ENCODE measurements around the gene CNTNAP2. TPM values are rescaled to one million over a fixed set of nuclear protein-coding genes. Genes with fewer than 3 reads are reported as not detected.
A peak's percentile ranks its signal among the peaks of the same experiment; 100 is the strongest.

The CNTNAP2 gene
- 64.5 and 64.8 TPM in 2 replicates for total RNA-seq (2021)
- long read RNA-seq, full-length matches to known transcripts = 142 of 161 reads
- long read RNA-seq, partial matches to known transcripts = 6 of 161 reads
- long read RNA-seq, other reads (novel, unspliced or antisense) = 13 of 161 reads

DNA sequence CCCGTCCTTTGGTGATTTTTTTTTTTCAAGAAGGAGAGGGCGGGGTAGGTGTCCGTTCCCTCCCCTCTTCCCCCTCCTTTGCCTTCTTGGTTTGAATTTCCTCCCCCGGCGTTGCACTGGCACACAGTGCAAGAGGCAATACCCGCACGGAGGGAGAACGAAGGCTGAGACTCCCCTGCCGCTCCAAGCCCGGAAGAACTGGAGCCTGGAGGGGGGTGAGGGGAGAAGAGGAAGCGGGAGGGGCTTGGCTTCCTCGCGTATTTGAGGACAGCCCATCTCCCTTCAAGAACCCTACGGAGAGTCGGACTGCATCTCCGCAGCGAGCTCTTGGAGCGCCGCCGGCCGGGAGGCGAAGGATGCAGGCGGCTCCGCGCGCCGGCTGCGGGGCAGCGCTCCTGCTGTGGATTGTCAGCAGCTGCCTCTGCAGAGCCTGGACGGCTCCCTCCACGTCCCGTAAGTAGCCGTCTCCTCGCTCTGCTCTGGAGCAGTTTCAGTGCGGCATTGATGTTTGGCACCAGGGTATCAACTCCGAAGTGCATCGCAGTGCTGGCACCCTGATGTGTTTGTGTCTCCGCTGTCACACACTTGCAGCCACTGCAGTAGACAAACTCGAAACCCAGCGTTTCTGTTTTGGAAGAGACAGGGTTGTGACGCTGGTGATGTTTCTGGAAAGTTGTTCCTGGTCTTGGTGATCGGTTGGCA lies at the start of gene CNTNAP2:
Gene CNTNAP2, plus strand, starts transcription at position 281 of the 702 bp plus-strand sequence. Its CDS starts 76 bp downstream, at position 357.
- Histone ChIP-seq H2BK20ac (ENCODE audit: low read depth, low read length, poor library complexity, severe bottlenecking) (no peak within 1 kb of the TSS), H4K91ac (ENCODE audit: insufficient read length, low read depth, low read length) (no peak within 1 kb of the TSS), H2BK12ac (ENCODE audit: insufficient read length, low read depth, low read length) (no peak within 1 kb of the TSS), H3K4ac (ENCODE audit: low read depth, low read length) (no peak within 1 kb of the TSS), H4K8ac (replicated peaks; ENCODE audit: insufficient read length, low read depth, low read length) (no peak within 1 kb of the TSS), H3K23me2 (ENCODE audit: insufficient read length, low read depth, low read length, poor library complexity, severe bottlenecking) (peaks cover 7% of the 10 kb centered on the region), H3K23ac (ENCODE audit: insufficient read length, low read depth, low read length) (no peak within 1 kb of the TSS), H3K4me1 (ENCODE audit: insufficient read depth, low read length) (peaks cover 2% of the 10 kb centered on the region; the same call in 1 of the 2 replicates), H4K5ac (ENCODE audit: insufficient read length, low read depth, low read length) (no peak within 1 kb of the TSS), H3K9ac (ENCODE audit: extremely low read depth, insufficient read length, low read length) (no peak within 1 kb of the TSS), H2BK5ac (ENCODE audit: insufficient read length, low read length) (no peak within 1 kb of the TSS), H3T11ph (ENCODE audit: low read length) (no peak within 1 kb of the TSS), H2BK15ac (ENCODE audit: low read depth, low read length) (no peak within 1 kb of the TSS), H4K20me1 (ENCODE audit: control insufficient read depth, insufficient read depth, insufficient read length) (no peaks in the 10 kb centered on the region), H3K4me2 (ENCODE audit: insufficient read depth, insufficient read length, low read length) (peak within 1 kb of the TSS; percentile 73), H3K27me3 (ENCODE audit: insufficient read depth, low read length) (no peaks in the 10 kb centered on the region; the same call in 1 of the 2 replicates), H3K27ac (ENCODE audit: insufficient read length, low read depth, low read length) (no peak within 1 kb of the TSS), H3K56ac (ENCODE audit: insufficient read length, low read depth, low read length) (no peak within 1 kb of the TSS), H3K79me1 (ENCODE audit: insufficient read depth, low read depth, low read length, poor library complexity, severe bottlenecking) (no peaks in the 10 kb centered on the region), H3K79me2 (ENCODE audit: insufficient read depth, low read length) (no peaks in the 10 kb centered on the region), H2BK120ac (ENCODE audit: low read depth, low read length, poor library complexity, severe bottlenecking) (no peak within 1 kb of the TSS), H3K14ac (ENCODE audit: insufficient read depth, low read length) (no peak within 1 kb of the TSS), H2AK5ac (ENCODE audit: insufficient read length, low read length) (no peak within 1 kb of the TSS), H3K18ac (ENCODE audit: insufficient read length, low read depth, low read length) (no peak within 1 kb of the TSS), H2AFZ (ENCODE audit: low read length) (no peak within 1 kb of the TSS), H3K9me3 (ENCODE audit: control insufficient read depth, low read depth, low read length) (no peaks in the 10 kb centered on the region)
- Mint-ChIP-seq H3K4me3 (peak within 1 kb of the TSS; percentile 82 to 88), H3K27ac (no peak within 1 kb of the TSS), H3K4me1 (peaks cover 9 to 16% of the 10 kb centered on the region in 2 experiments), H3K27me3 (ENCODE audit: low read depth) (peaks cover 42% of the 10 kb centered on the region), H3K9me3 (no peaks in the 10 kb centered on the region), H3K36me3 (ENCODE audit: insufficient read depth in 1 of 3, low read depth in 3 of 3) (no peaks in the 10 kb centered on the region)
- DNase-seq = peak; percentile 81
- TF ChIP-seq, protein P1, sequence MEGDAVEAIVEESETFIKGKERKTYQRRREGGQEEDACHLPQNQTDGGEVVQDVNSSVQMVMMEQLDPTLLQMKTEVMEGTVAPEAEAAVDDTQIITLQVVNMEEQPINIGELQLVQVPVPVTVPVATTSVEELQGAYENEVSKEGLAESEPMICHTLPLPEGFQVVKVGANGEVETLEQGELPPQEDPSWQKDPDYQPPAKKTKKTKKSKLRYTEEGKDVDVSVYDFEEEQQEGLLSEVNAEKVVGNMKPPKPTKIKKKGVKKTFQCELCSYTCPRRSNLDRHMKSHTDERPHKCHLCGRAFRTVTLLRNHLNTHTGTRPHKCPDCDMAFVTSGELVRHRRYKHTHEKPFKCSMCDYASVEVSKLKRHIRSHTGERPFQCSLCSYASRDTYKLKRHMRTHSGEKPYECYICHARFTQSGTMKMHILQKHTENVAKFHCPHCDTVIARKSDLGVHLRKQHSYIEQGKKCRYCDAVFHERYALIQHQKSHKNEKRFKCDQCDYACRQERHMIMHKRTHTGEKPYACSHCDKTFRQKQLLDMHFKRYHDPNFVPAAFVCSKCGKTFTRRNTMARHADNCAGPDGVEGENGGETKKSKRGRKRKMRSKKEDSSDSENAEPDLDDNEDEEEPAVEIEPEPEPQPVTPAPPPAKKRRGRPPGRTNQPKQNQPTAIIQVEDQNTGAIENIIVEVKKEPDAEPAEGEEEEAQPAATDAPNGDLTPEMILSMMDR (conservative IDR thresholded peaks at IDR 0.05) = no peak
- no CpG with 5 or more reads among the region's 42 CpGs for WGBS (ENCODE audit: extremely low coverage, insufficient read length, low lambda C conversion rate)
